H1 (cell line): ENCODE results near the gene PIK3R6. TPM values are rescaled to one million over a fixed set of nuclear protein-coding genes. Genes with fewer than 3 reads are reported as not detected.

ENCODE experiments used
- CTCF ChIP-seq, 3 experiments: IDR thresholded peaks; 1 replicate in 2 of 3; 2 replicates in 1 of 3; pipeline versions ENCODE4 v1.5.1 to v1.6.1; 2011; ENCODE audit warnings: low read length in 3 of 3, mild to moderate bottlenecking in 3 of 3, inconsistent platforms in 2 of 3, low read depth in 1 of 3, moderate library complexity in 1 of 3; ENCODE audit not compliant: insufficient read depth in 1 of 3; ENCODE audit errors: control extremely low read depth in 1 of 3
- GTF2F1 ChIP-seq: IDR thresholded peaks from 2 replicates; pipeline ENCODE4 v1.6.1; 2012; ENCODE audit warnings: low read depth, low read length, improper control_type of control experiment, borderline replicate concordance
- RFX5 ChIP-seq: IDR thresholded peaks from 2 replicates; pipeline ENCODE4 v1.6.1; 2011; ENCODE audit warnings: low read depth, low read length, improper control_type of control experiment, borderline replicate concordance
- RXRA ChIP-seq: IDR thresholded peaks from 2 replicates; pipeline ENCODE4 v1.6.1; 2011; ENCODE audit warnings: low read depth, mild to moderate bottlenecking, low read length, moderate library complexity; ENCODE audit not compliant: insufficient read depth
- SUZ12 ChIP-seq: fragments of 200-600 bp; sonication (generic); IDR thresholded peaks from 2 replicates; pipeline ENCODE4 v1.6.1; 2012; ENCODE audit warnings: mild to moderate bottlenecking, inconsistent platforms, low read length, moderate library complexity, mixed read lengths
- YY1 ChIP-seq: IDR thresholded peaks from 2 replicates; pipeline ENCODE4 v1.6.1; 2011; ENCODE audit warnings: low read depth, mild to moderate bottlenecking, low read length
- polyA plus RNA-seq, 7 experiments: library from polyadenylated mRNA; depleted of rRNA in 3 of 7; stranded (reverse) in 5 of 7; unstranded in 2 of 7; fragments of >200 nt in 5 of 7; fragments of 200-250 nt in 2 of 7; gene quantifications; 1 replicate in 5 of 7; 2 replicates in 1 of 7; 4 replicates in 1 of 7; pipeline versions ENCODE4 v1.2.1 to v1.2.3, GENCODE V29; 2011 to 2013; ENCODE audit warnings: missing spikeins in 2 of 7, mixed read lengths in 2 of 7
- total RNA-seq: library from RNA; stranded (reverse); fragmentation: NEBNext Ultra II Directional; extraction: Animal tissue kit (Norgen Biotek cat#: 25700); gene quantifications from 2 replicates; pipeline ENCODE4 v1.2.1, GENCODE V29; 2021

Gene PIK3R6
- total and polyA plus RNA-seq, 2 of the 8 experiments (the other 6 are each of a cell fraction or from before 2014, with no cell fraction given) = 0.24 to 1.2 TPM

- TF ChIP-seq RFX5 = no peak
- no peak for TF ChIP-seq RXRA
- no peak for TF ChIP-seq YY1
- TF ChIP-seq SUZ12 = no peak
- TF ChIP-seq GTF2F1 = no peak
- TF ChIP-seq CTCF (IDR thresholded peaks at IDR 0.05; ENCODE audit: control extremely low read depth in 1 of 3, insufficient read depth in 1 of 3, low read depth in 1 of 3, low read length in 3 of 3) = no peak
Observed at GRCh38 chr17:8916466-8916865, 49.0 kb upstream of the PIK3R6 start (continued).
